Activated effector memory CD4-positive, alpha-beta T cell treated with Interleukin-2 at 50 U/mL for 16 hours (primary cell): ENCODE data around the gene ADGRG3.

Experiments
- DNase-seq: peaks from one replicate; pipeline ENCODE4 v3.0.0-alpha.2; 2020

ADGRG3 gene

DNA sequence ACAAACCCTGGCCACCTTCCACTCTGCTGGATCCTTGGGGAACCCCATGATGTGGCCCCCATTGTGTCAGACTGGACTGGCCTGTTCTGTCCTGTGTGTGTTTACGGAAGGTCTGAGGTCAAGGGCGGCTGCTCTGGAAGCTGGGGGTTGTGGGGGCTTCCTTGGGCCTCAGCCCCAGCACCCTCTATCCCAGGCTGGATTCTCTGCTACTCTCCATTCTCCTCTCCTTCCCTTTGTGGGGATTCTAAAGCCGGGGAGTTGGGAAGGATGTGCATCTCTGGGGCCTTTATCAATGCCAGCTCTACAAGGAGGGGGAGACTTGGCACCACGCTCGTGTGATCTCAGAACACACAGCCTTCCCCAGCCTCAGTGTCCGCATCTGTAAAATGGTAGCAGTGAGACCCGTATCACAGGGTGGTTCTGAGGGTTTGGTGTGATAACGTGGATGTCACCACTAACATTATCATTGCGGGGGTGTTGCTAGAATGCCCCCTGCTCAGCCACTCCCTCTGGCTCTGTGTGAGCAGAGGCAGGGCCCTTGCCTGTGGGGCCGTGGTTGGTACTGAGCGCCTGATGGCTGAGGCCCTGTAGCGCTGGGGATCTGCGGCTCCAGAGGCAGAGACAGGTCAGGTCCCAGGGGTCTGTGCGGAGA, 21.6 kb upstream of the ADGRG3 start:
- no peak for DNase-seq

- no peak for DNase-seq
Observed at GRCh38 chr16:57647136-57647875, 20.8 kb upstream of the ADGRG3 start.

DNA sequence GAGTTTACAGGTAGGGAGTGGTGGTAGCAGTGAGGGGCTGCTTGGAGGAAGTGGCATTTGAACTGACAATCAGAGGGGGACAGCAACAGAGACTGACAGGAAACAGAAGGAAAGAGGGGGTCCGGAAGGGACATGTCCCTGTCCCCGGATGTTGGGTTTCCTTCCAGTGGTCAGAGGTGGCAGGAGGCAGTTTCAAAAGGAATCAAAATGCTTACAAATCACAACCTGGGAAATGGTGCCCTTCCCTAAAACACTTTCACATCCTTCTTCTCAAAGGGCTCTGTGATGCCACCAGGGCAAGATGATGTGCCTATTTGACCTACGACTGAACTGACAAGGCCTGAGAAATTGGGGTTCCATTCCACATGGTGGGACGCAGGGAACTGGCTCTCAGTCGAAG, 20.0 kb upstream of the ADGRG3 start:
- no peak for DNase-seq

DNA sequence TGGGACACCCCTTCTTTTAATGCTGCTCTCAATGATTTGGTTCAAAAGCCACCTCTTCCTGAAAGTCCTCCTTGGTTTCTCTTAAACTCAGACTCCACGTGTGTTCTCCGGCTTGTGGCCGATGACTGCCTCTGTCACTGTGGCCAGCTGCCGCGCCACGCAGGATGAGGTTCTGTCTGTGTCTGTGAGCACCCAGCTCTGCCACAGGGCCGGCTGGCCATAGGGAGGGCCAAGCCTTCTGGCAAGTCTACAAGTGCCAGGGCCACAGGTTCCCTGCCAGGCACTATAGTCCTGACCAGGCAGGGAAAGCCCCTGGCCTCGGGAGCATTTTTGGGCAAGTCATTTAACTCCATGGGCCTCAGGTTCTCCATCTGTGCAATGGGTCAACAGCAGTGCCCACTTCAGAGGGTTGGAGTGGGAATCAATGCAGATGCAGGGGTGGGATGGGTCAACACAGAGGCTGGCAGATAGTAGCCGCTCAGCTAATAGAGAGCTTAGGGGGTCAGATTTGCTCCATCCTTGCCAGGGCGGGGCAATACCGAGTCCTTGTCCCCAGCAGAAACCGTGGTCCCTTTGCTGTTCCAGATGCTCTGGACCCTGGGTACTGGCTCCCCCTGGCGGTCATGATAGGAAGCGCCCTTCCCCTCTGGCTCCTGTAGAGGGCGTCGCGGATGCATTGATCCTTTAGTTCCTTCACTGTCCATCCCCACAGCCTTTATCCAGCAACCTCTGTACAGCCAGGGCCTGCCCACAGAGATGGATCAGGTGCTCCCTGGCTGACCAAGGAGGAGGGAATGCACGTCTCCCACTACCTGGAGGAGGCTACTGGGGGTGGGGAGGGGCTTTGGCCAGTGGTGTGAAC, 19.3 kb upstream of the ADGRG3 start:
- peak; percentile 76 for DNase-seq

- DNase-seq: no peak
Observed at GRCh38 chr16:57649443-57649751, 18.7 kb upstream of the ADGRG3 start.

- DNase-seq: no peak
Observed at GRCh38 chr16:57649846-57650245, 18.3 kb upstream of the ADGRG3 start.

GRCh38 chr16:57651344-57652333, 16.5 kb upstream of the ADGRG3 start:
- peak; percentile 22 for DNase-seq

DNA sequence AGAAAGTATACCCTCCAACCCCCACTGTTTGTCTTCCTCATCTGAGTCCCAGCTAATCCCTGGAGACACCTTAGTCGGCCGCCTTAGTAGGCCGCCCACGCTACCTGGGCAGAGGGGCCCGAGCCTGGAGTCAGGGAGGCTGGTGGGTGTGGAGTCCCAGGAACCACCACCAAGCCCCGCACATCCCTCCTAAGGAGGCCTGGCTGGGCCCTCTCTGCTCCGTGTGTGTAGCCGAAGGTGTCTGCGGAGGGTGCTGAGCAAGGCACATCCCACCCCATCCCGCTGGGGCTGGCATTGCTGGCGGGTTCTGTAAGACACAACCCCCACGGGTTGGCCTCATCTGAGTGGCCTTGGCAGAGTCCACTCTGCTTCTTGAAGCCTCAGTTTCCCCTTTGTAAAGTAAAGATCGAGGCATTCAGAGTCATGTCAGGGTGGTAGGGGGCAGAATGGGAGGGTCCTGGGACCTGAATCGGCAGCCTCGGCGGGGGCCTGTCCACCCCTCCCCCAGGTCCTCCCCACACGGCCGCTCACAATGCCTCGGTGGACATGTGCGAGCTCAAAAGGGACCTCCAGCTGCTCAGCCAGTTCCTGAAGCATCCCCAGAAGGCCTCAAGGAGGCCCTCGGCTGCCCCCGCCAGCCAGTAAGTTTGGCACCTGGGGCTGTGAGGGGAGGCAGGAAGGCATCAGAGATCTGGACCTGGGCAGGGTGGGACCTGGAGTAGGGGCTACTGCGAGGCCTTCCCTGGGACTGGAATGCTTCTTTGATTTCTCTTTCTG, 15.2 kb upstream of the ADGRG3 start:
- DNase-seq: no peak

DNA sequence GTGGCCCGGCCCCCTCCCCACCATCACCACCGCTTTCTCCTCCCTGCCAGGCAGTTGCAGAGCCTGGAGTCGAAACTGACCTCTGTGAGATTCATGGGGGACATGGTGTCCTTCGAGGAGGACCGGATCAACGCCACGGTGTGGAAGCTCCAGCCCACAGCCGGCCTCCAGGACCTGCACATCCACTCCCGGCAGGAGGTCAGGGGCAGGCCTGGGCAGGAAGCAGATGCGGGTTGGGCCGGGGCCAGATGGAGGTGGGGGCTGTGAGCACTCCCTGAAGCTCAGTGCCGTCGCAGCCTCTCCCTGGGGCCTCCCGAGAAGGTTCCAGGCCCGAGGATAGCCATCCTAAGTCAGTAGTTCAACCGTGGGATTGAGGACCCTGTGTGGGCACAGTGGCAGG, 14.2 kb upstream of the ADGRG3 start:
- no peak for DNase-seq

DNA sequence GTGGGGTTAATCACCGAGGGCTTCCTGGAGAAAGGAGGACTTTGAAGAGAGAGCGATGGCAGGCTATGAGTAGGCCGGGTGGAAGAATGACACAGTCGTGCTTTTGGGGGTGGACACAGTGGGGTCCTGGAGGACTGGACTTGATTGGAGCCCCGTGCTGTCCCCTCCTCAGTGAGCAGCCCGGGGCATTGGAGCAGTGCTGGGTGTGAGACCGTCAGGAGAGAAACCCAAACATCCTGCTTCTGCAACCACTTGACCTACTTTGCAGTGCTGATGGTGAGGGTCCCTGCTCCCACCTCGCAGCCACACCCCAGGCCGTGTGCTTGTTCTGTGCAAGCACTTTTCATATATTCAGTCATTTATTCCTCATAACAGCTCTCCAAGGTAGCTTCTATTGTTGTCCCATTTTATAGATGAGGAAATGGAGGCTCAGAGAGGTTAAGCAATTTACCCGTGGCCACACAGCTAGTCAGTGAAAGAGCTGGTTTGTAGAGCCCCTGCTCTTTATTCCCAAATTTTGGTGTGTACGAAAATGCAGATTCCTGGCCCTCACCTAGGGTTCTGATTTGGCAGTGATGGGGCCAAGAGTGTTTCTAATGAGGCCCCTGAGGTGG, 11.7 kb upstream of the ADGRG3 start:
- no peak for DNase-seq

DNA sequence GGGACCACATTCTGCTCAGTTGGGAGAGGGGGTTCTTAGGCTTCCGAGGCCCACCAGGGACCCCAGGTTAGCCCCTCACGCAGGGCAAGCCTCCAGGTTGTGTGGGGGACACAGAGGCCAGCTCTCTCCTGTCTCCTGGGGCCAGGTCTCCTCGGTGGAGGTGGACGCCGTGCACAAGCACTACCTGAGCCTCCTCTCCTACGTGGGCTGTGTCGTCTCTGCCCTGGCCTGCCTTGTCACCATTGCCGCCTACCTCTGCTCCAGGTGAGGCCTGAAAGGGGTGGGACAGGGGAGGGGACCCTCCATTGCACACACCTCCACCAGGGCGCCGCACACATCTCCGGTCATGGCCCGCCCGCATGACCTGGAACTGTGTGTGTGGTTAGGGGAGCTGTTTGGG, 10.9 kb upstream of the ADGRG3 start:
- no peak for DNase-seq

DNA sequence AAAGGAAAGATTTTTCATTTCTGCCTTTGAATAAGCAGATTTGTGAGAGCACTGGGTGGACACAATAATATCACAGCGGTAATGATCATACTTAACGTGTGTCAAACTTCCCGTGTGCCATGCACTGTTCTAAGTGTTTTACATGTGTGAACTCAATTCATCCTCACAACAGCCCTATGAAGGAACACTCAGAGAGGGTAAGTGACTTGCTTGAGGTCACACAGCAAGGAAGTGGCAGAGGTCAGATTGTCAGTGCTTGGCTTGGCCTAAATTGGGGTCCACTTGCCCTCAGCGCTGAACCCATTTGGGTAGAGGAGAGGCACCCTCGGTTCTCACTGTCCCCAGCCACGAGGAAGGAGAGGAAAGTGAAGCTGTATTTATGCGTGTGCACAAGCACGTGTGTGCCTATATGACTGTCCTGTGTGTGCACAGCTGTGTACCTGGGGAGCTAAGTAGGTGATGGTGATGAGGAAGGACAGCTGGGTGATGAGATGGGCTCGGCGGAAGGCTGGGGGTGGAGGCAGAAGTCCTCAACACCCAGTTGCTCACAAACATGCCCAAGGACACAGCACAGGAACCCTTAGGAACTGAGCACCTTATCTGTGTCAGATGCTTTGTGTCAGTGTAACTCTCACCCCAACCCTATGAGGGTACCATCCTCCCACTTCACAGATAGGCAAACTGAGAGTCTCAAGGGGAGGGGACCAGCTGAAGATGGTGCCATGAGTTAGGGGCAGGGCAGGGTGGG, 9.8 kb upstream of the ADGRG3 start:
- DNase-seq: no peak

GRCh38 chr16:57658878-57659674, 9.0 kb upstream of the ADGRG3 start:
- no peak for DNase-seq

- no peak for DNase-seq
Observed at GRCh38 chr16:57660715-57661463, 7.2 kb upstream of the ADGRG3 start.

DNA sequence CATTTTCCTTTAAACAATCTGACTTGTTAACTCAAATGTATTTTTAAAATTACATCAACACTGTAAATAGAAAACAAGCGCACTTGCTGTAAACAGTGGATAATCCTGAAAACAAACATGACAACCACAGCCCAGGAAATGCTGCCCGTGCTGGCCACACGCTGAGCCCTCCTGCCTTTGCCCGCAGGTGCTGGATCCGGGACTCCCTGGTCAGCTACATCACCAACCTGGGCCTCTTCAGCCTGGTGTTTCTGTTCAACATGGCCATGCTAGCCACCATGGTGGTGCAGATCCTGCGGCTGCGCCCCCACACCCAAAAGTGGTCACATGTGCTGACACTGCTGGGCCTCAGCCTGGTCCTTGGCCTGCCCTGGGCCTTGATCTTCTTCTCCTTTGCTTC, 6.6 kb upstream of the ADGRG3 start:
- no peak for DNase-seq

DNA sequence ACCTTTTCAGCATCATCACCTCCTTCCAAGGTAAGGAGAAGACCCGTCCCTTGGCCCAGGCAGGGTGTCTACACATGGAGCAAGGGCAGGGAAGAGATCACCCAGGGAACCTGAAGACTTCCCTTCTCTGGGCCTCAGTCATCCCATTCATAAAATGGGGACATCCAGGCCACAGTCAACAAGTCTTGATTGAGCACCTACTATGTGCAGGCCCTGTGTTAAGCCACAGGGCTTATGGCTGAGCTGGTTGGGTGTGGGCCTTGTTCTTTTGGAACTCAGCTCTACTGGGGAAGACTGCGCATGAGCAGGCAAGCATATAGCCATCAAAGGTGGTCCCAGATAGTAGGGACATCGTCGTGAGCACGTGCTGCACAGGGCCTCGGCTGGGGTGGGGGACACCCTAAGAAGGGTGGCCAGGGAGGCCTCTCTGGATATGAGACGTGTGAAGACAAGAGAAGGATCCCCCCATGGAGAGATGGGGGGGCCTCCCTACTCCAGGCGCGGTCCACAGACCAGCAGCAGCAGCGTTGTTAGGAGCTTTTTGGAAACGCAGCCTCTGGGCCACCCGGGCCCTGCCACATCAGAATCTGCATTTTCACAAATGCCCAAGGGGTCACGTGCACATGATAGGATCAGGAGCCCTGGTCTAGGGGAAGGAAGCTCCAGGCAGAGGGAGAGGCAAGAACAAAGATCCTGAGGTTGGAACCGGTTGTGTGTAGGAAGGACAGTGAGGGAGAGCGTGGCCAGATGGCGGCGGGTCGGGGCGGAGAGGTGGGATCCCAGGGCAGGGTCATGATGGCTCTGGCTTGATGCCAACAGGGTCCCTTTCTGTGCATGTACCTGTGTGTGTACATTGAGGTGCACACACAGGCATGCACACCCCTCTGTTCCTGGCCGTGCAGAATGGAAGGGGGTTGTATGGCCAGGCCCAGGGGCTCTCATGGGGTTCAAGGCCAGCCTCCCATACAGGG, 5.9 kb upstream of the ADGRG3 start:
- no peak for DNase-seq

- no peak for DNase-seq
Observed at GRCh38 chr16:57663436-57663835, 4.7 kb upstream of the ADGRG3 start.
